HepG2 (cell line): ENCODE measurements around the gene CHRNB1. TPM values are rescaled to one million over a fixed set of nuclear protein-coding genes. Genes with fewer than 3 reads are reported as not detected.
A peak's percentile ranks its signal among the peaks of the same experiment; 100 is the strongest.

Experiments used
- ADNP ChIP-seq: sonication (generic); formaldehyde crosslinking; IDR thresholded peaks from 2 replicates; pipeline ENCODE4 v1.4.0; 2020; ENCODE audit warnings: missing genetic modification reagents
- DNMT1 ChIP-seq: sonication (generic); formaldehyde crosslinking; IDR thresholded peaks from 2 replicates; pipeline ENCODE4 v1.5.1; 2020; ENCODE audit warnings: mild to moderate bottlenecking, missing genetic modification reagents
- ELF1 ChIP-seq: sonication (generic); formaldehyde crosslinking; IDR thresholded peaks from 2 replicates; pipeline ENCODE4 v1.4.0; 2020; ENCODE audit warnings: missing genetic modification reagents
- HMG20B ChIP-seq: conservative IDR thresholded peaks from 2 replicates; pipeline ENCODE4 v1.6.1; 2016; ENCODE audit warnings: missing genetic modification reagents, missing compliant biosample characterization
- HNRNPUL1 ChIP-seq: fragments of 200-400 bp; formaldehyde crosslinking; IDR thresholded peaks from 2 replicates; pipeline ENCODE4 v1.6.1; 2017; ENCODE audit warnings: low read depth, mild to moderate bottlenecking, low read length, moderate library complexity
- KAT2B ChIP-seq: fragments of 150-350 bp; IDR thresholded peaks from 2 replicates; pipeline ENCODE4 v1.6.1; 2014; ENCODE audit warnings: low read depth, low read length, borderline replicate concordance
- MED13 ChIP-seq: sonication (generic); formaldehyde crosslinking; IDR thresholded peaks from 2 replicates; pipeline ENCODE4 v1.5.0; 2020; ENCODE audit warnings: missing genetic modification reagents
- MIXL1 ChIP-seq: IDR thresholded peaks from 2 replicates; pipeline ENCODE4 v1.6.1; 2016
- MXI1 ChIP-seq: IDR thresholded peaks from 3 replicates; pipeline ENCODE4 v1.6.1; 2012; ENCODE audit warnings: low read depth, low read length, inconsistent platforms, borderline replicate concordance
- PRDM10 ChIP-seq: sonication (generic); formaldehyde crosslinking; IDR thresholded peaks from 2 replicates; pipeline ENCODE4 v1.4.0; 2020; ENCODE audit warnings: low read depth, missing genetic modification reagents
- RBM22 ChIP-seq: fragments of 200-400 bp; formaldehyde crosslinking; optimal IDR thresholded peaks from 2 replicates; pipeline ENCODE3; 2017; ENCODE audit warnings: mild to moderate bottlenecking, low read length, moderate library complexity
- RXRB ChIP-seq: IDR thresholded peaks from 2 replicates; pipeline ENCODE4 v1.6.1; 2016; ENCODE audit warnings: borderline replicate concordance, missing genetic modification reagents, missing compliant biosample characterization
- SP2 ChIP-seq: sonication (generic); formaldehyde crosslinking; IDR thresholded peaks from 2 replicates; pipeline ENCODE4 v1.5.1; 2020; ENCODE audit warnings: mild to moderate bottlenecking, missing genetic modification reagents
- TAF15 ChIP-seq: fragments of 200-400 bp; formaldehyde crosslinking; IDR thresholded peaks from one replicate; pipeline ENCODE4 v1.6.1; 2018; ENCODE audit warnings: mild to moderate bottlenecking, low read depth, low read length; ENCODE audit not compliant: poor library complexity, severe bottlenecking
- UBTF ChIP-seq: sonication (generic); formaldehyde crosslinking; IDR thresholded peaks from 2 replicates; pipeline ENCODE4 v1.4.0; 2020; ENCODE audit warnings: mild to moderate bottlenecking, missing genetic modification reagents
- YEATS4 ChIP-seq: sonication (generic); formaldehyde crosslinking; IDR thresholded peaks from 2 replicates; pipeline ENCODE4 v1.4.0; 2020; ENCODE audit warnings: missing genetic modification reagents, borderline replicate concordance
- ZFP91 ChIP-seq: sonication (generic); formaldehyde crosslinking; IDR thresholded peaks from 2 replicates; pipeline ENCODE4 v1.9.0; 2022; ENCODE audit warnings: missing genetic modification reagents, mild to moderate bottlenecking, borderline replicate concordance
- ZFX ChIP-seq: sonication (generic); formaldehyde crosslinking; IDR thresholded peaks from 2 replicates; pipeline ENCODE4 v1.4.0; 2020; ENCODE audit warnings: mild to moderate bottlenecking, low read depth, missing genetic modification reagents, moderate library complexity
- ZNF235 ChIP-seq: sonication (generic); formaldehyde crosslinking; IDR thresholded peaks from 2 replicates; pipeline ENCODE4 v1.8.1; 2023; ENCODE audit warnings: mild to moderate bottlenecking, missing genetic modification reagents, borderline replicate concordance
- ZNF7 ChIP-seq: IDR thresholded peaks from 2 replicates; pipeline ENCODE4 v1.6.1; 2016; ENCODE audit warnings: missing biosample characterization, missing genetic modification reagents
- polyA plus RNA-seq, 8 experiments: library from polyadenylated mRNA; depleted of rRNA in 3 of 8; stranded (reverse) in 7 of 8; unstranded in 1 of 8; fragments of >200 nt; fragmentation: Illumina TruSeq in 4 of 8; extraction: Trizol in 4 of 8; gene quantifications; 2 replicates each; pipeline versions ENCODE4 v1.2.1 to v1.2.3, GENCODE V29; 2011 to 2016; ENCODE audit warnings: low read depth in 4 of 8, missing spikeins in 1 of 8, mixed read lengths in 1 of 8; ENCODE audit not compliant: insufficient read depth in 1 of 8
- total RNA-seq, 5 experiments: library from RNA; depleted of rRNA; stranded (reverse); fragments of >200 nt; fragmentation: Illumina TruSeq; extraction: Trizol; gene quantifications; 2 replicates each; pipeline ENCODE4 v1.2.3, GENCODE V29; 2016; ENCODE audit warnings: low read depth in 1 of 5
- TF ChIP-seq, protein P1 (sequence below): sonication (generic); formaldehyde crosslinking; IDR thresholded peaks from 2 replicates; pipeline ENCODE4 v1.5.0; 2020; ENCODE audit warnings: missing genetic modification reagents

The CHRNB1 gene
- total and polyA plus RNA-seq, 2 of the 13 experiments (the other 11 are each of a cell fraction or from before 2014, with no cell fraction given): 5.4 to 33.7 TPM

DNA sequence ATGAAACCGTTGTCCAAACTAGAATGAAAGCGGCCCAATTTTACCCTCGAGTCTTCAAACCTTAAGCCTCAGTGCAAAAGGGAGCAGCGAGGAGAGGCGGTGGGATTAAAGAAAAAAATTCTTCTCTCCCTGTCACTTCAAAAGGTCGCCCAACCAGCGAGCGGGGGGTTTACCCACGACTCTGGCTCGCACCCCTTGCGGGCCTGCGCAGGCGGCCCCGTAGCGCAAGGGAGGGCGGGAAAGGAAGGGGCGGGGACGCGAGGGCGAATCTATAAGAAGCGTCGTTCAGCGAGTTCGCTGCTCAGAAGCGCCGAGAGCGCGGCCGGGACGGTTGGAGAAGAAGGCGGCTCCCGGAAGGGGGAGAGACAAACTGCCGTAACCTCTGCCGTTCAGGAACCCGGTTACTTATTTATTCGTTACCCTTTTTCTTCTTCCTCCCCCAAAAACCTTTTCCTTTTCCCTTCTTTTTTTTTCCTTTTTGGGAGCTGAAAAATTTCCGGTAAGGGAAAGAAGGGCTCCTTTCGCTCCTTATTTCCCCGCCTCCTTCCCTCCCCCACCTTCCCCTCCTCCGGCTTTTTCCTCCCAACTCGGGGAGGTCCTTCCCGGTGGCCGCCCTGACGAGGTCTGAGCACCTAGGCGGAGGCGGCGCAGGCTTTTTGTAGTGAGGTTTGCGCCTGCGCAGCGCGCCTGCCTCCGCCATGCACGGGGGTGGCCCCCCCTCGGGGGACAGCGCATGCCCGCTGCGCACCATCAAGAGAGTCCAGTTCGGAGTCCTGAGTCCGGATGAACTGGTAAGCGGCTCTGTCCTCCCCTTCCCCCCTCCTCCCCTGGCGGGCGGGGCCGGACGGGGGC lies 39.4 kb downstream of the CHRNB1 start, which contains the start of gene POLR2A (continued):
- peak; percentile 94 for TF ChIP-seq TAF15
- TF ChIP-seq ZNF7 (CRISPR knock-in tag): no peak
- TF ChIP-seq ZNF235 (CRISPR knock-in tag): no peak
- TF ChIP-seq RXRB (CRISPR knock-in tag): peak; percentile 80
- 0 out of 2 replicates have a peak, but pooled peaks have one; percentile 19 for TF ChIP-seq HMG20B
- TF ChIP-seq PRDM10: peak; percentile 99
- TF ChIP-seq DNMT1 (CRISPR knock-in tag): no peak
- peak; percentile 67; the same call in 1 of the 2 replicates for TF ChIP-seq MIXL1
- peak; percentile 87; the same call in 1 of the 3 replicates for TF ChIP-seq MXI1
- peak; percentile 94 for TF ChIP-seq MED13 (CRISPR knock-in tag)
- peak; percentile 84 for TF ChIP-seq ZFX (CRISPR knock-in tag)
- peak; percentile 84; the same call in 1 of the 2 replicates for TF ChIP-seq ZFP91 (CRISPR knock-in tag)
- TF ChIP-seq HNRNPUL1: no peak
- TF ChIP-seq UBTF (CRISPR knock-in tag): no peak; the same call in 1 of the 2 replicates
- no peak for TF ChIP-seq ADNP
- TF ChIP-seq KAT2B: no peak
- TF ChIP-seq, protein P1, sequence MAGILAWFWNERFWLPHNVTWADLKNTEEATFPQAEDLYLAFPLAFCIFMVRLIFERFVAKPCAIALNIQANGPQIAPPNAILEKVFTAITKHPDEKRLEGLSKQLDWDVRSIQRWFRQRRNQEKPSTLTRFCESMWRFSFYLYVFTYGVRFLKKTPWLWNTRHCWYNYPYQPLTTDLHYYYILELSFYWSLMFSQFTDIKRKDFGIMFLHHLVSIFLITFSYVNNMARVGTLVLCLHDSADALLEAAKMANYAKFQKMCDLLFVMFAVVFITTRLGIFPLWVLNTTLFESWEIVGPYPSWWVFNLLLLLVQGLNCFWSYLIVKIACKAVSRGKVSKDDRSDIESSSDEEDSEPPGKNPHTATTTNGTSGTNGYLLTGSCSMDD: no peak
- peak; percentile 89 for TF ChIP-seq YEATS4 (CRISPR knock-in tag)
- peak; percentile 54 for TF ChIP-seq ELF1 (CRISPR knock-in tag)
- TF ChIP-seq RBM22: peak; percentile 98
- TF ChIP-seq SP2: 0 out of 2 replicates have a peak, but pooled peaks have one; percentile 26
